A673 (cell line): ENCODE results near the gene GTF2IRD2.
"Not testable (repeated sequence)": the region's sequence is repeated elsewhere in the genome, so short reads cannot be mapped to it uniquely, and the experiment has no call there.

ENCODE experiments used
- EZH2 ChIP-seq: fragments of 200-600 bp; sonication (generic); IDR thresholded peaks from 2 replicates; pipeline ENCODE4 v1.6.1; 2017; ENCODE audit warnings: borderline replicate concordance, low read depth, mild to moderate bottlenecking, mixed read lengths, antibody characterized with exemption, low read length; ENCODE audit not compliant: poor library complexity, severe bottlenecking
- TF ChIP-seq, protein P1 (sequence below): fragments of 300-800, 200-600 bp; sonication (generic); conservative IDR thresholded peaks from 2 replicates; pipeline ENCODE4 v1.5.1; 2017; ENCODE audit warnings: low read depth, mild to moderate bottlenecking, antibody characterized with exemption, low read length, moderate library complexity, mixed read lengths

- TF ChIP-seq, protein P1, sequence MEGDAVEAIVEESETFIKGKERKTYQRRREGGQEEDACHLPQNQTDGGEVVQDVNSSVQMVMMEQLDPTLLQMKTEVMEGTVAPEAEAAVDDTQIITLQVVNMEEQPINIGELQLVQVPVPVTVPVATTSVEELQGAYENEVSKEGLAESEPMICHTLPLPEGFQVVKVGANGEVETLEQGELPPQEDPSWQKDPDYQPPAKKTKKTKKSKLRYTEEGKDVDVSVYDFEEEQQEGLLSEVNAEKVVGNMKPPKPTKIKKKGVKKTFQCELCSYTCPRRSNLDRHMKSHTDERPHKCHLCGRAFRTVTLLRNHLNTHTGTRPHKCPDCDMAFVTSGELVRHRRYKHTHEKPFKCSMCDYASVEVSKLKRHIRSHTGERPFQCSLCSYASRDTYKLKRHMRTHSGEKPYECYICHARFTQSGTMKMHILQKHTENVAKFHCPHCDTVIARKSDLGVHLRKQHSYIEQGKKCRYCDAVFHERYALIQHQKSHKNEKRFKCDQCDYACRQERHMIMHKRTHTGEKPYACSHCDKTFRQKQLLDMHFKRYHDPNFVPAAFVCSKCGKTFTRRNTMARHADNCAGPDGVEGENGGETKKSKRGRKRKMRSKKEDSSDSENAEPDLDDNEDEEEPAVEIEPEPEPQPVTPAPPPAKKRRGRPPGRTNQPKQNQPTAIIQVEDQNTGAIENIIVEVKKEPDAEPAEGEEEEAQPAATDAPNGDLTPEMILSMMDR: not testable (repeated sequence)
- TF ChIP-seq EZH2: not testable (repeated sequence)
These were observed 93.1 kb downstream of the GTF2IRD2 start for GRCh38 chr7:74758268-74758667.
